Right forelimb (tissue), 1 donor: Measurements from ENCODE around the gene TAS2R40.
"Not testable (repeated sequence)": the region's sequence is repeated elsewhere in the genome, so short reads cannot be mapped to it uniquely, and the experiment has no call there.

ENCODE experiments used
- DNase-seq: peaks from one replicate; pipeline ENCODE4 v3.0.0-alpha.2; 2018

Gene TAS2R40

GRCh38 chr7:143255564-143255963 is 33.7 kb downstream of the TAS2R40 start:
- DNase-seq: no peak

GRCh38 chr7:143256325-143256724 is 34.5 kb downstream of the TAS2R40 start:
- no peak for DNase-seq

GRCh38 chr7:143256932-143257331 is 35.1 kb downstream of the TAS2R40 start:
- no peak for DNase-seq

GRCh38 chr7:143257501-143257900 is 35.7 kb downstream of the TAS2R40 start:
- DNase-seq: no peak

GRCh38 chr7:143258831-143259230 is 37.0 kb downstream of the TAS2R40 start:
- no peak for DNase-seq

DNA sequence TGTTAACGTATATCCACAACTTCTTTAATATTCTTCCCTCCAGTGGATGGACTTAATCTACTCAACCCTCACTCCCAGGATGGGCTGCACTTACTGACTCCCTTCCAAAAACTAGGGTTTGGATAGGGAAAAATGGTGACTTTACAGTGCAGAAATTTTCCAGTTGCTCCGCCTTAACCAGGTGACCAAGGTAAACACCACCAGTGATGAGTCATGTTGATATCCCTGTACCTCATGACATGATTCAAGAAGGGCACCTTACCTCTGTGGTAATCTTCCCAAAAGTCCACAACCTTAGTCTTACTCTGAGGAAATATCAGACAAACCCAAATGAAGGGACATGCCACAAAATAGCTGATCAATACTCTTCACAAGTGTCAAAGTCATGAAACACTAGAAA is 37.9 kb downstream of the TAS2R40 start:
- no peak for DNase-seq

DNA sequence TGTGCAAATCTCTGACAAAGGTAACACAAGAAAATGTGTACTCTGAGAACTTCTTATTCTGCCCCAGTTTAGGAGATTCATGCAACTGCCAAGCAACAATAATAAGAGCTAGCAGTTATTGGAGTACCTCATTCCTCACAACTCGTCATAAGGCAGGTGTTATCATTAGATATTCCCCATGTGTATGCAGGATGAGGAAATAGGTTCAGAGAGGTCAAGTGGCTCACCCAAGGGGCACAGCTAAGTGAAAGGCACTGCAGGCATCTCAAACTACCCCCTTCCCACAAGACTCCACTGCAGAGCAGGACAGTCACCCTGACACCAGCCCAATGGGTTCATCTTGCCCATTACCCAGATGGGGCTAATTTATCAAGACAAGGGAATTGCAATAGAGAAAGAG is 40.1 kb downstream of the TAS2R40 start:
- DNase-seq: no peak

- DNase-seq: peak; percentile 89
Observed at GRCh38 chr7:143263266-143264195, 41.7 kb downstream of the TAS2R40 start, which contains the start of gene GSTK1. Gene GSTK1, plus strand, starts transcription at chr7:143263441. Its CDS starts 73 bp downstream, at chr7:143263514.

DNA sequence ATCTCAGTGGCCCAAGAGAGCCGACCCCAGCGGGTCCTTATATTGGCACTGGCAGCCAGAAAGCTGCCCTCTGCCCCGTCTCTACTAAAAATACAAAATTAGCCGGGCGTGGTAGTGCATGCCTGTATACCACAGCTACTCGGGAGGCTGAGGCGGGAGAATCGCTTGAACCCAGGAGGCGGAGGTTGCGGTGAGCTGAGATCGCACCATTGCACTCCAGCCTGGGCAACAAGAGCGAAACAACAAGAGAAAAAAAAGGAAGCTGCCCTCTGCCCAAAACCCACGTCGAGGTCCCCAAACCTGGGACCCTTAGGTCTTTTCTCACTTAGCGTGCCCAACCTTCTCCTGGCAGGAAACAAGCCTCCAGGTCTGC is 42.3 kb downstream of the TAS2R40 start:
- not testable (repeated sequence) for DNase-seq

DNA sequence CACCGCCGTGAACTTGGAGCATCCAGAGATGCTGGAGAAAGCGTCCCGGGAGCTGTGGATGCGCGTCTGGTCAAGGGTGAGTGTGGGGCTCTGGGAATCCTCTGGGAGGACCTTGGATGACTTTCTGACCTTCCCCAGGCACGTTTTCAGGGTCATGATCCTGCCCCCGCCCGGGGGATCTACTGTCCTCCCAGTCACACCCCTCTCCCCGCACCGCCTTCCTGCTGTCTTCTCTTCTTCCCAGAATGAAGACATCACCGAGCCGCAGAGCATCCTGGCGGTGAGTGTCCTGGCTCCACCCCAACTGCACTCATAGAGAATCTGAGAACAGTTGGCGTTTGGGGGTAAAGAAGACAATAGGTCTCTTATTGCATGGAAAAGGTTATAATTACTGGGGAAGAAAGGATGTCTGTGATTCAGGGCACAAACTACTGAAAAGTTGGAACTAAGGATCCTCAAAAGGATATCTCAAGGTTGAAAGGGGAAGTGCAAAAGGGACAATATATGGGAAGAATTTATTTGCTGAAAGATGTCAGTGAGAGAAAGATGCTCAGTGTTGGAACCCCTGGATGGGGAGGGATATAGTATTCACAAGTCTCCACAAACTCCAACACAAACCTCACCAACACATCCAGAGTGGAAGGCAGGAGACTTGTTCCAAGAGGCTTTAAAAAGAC is 43.3 kb downstream of the TAS2R40 start:
- no peak for DNase-seq

DNA sequence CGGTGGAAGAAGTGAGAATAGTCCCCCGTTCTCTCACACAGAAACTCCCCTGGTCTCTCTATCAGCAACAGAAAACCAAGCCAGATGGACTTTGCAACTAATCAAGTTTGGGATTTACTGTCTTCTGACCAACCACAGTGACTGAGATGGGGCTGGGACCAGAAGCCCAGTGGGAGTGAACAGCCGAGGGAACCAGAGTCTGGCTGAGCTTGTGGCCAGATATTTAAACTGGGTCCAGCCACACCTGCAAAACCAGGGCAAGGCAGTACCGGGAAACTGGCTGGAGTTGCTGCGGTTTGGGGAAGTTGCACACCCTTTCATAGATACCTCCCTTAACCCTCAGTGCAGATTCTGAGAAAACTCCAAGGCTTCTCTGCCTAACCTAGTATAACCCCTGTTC is 47.4 kb downstream of the TAS2R40 start:
- DNase-seq: no peak

- DNase-seq: no peak
Observed at GRCh38 chr7:143271240-143271639, 49.4 kb downstream of the TAS2R40 start.
